ENCODE results near the gene HLX. TPM values are rescaled to one million over a fixed set of nuclear protein-coding genes. Genes with fewer than 3 reads are reported as not detected.

The HLX gene
- total RNA-seq, 6 experiments from 2014 or later = 5.5 to 10.8 (median 6.7) TPM

DNA sequence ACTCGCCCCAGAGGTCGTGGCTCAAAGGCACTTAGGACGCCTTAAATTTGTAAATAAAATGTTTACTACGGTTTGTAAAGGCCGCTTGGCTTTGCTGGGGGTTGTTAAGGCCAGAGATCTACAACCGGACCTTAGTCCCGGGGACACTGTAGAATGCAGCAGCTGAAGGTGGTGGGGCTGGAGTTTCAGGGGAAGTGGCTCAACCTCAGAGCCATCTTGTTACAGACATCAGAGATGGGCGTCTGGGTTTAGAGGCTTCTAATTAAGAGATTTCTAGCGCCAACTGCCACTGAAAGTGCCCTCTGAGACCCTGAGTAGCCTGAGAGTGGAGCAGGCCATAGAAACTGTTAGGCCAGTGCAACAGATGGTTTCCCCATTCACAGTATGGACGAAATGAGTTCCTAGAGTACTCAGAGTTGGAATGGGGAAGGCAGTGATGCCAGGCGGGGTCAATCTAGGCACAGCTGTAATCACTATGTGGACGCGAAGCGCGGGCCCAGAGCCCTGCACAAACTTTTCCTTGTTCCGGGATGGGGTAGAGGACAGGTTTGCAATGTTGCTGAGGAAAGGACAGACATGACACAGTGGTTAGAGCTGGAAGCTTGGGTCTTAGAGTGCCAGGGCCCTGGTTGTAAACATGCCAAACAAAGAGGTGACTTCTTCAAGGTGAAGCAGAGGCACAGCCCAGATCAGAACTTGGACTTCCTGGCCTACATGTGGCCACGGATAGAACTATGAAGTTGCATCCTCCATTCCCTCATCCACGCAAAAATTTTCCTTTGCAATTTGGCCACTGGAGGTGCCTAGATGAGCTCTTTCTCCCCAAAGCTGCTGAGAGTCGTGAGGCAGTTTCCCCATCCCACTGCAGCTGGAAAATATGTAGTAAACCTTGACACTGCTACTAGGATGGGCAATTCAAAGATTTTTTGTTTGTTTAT, 6.0 kb downstream of the HLX start:
- Histone ChIP-seq H3K27me3 (no peaks in the 10 kb centered on the region), H3K36me3 (peaks cover 0 to 35% (median 15%) of the 10 kb centered on the region in 4 donors), H3K4me1 (peaks cover 0 to 17% (median 6%) of the 10 kb centered on the region in 4 donors), H3K9me3 (no peaks in the 10 kb centered on the region), H3K4me3 (no peak overlapping the region), H3K27ac (no peak overlapping the region)
- 91% methylated on average over 8 of the region's 19 CpGs for WGBS (ENCODE audit: insufficient coverage, low coverage, low lambda C conversion rate, missing lambda C conversion rate)
- TF ChIP-seq, protein P1, sequence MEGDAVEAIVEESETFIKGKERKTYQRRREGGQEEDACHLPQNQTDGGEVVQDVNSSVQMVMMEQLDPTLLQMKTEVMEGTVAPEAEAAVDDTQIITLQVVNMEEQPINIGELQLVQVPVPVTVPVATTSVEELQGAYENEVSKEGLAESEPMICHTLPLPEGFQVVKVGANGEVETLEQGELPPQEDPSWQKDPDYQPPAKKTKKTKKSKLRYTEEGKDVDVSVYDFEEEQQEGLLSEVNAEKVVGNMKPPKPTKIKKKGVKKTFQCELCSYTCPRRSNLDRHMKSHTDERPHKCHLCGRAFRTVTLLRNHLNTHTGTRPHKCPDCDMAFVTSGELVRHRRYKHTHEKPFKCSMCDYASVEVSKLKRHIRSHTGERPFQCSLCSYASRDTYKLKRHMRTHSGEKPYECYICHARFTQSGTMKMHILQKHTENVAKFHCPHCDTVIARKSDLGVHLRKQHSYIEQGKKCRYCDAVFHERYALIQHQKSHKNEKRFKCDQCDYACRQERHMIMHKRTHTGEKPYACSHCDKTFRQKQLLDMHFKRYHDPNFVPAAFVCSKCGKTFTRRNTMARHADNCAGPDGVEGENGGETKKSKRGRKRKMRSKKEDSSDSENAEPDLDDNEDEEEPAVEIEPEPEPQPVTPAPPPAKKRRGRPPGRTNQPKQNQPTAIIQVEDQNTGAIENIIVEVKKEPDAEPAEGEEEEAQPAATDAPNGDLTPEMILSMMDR (IDR thresholded peaks at IDR 0.05) = no peak
- no peak for TF ChIP-seq POLR2A (IDR thresholded peaks at IDR 0.05)
- intact Hi-C loops (cut with DNase I) = loop anchor here in 1 of 2 donors (10.0 kb wide), 1 partner anchor 320 kb away; no protein-coding TSS in a partner anchor
- ATAC-seq = no peak
- no peak for DNase-seq

DNA sequence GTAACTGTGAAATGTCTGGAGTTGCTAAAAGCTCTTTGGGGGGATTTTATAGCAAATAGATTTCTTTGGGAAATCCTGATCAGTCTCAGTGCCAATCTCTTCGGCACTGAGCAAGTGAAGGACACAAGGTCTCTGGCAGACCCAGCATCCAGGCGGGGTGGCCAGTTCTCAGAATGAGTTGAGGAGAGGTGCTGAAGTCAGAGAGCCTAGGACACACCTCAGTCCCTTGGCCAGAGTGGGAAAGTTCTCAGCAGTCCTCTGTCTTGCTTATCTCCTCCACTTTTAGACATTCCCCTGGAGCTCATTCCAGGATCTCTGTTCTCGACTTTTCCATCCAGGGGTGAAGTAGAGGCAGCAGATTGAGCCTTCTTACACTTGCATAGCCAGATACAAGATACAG, 6.7 kb downstream of the HLX start:
- TF ChIP-seq POLR2A (IDR thresholded peaks at IDR 0.05) = no peak
- TF ChIP-seq, protein P1 (IDR thresholded peaks at IDR 0.05) = no peak
- Histone ChIP-seq H3K27me3 (no peaks in the 10 kb centered on the region), H3K4me3 (no peak overlapping the region), H3K9me3 (no peaks in the 10 kb centered on the region), H3K36me3 (peaks cover 0 to 35% (median 15%) of the 10 kb centered on the region in 4 donors), H3K27ac (no peak overlapping the region), H3K4me1 (peaks cover 0 to 17% (median 6%) of the 10 kb centered on the region in 4 donors)
- DNase-seq (no peak), ATAC-seq (no peak)
- 94% methylated on average over 3 of the region's 3 CpGs for WGBS (ENCODE audit: insufficient coverage, low coverage, low lambda C conversion rate, missing lambda C conversion rate)
- intact Hi-C loops (cut with DNase I) = loop anchor here in 1 of 2 donors (10.0 kb wide), 1 partner anchor 319 kb away; no protein-coding TSS in a partner anchor

DNA sequence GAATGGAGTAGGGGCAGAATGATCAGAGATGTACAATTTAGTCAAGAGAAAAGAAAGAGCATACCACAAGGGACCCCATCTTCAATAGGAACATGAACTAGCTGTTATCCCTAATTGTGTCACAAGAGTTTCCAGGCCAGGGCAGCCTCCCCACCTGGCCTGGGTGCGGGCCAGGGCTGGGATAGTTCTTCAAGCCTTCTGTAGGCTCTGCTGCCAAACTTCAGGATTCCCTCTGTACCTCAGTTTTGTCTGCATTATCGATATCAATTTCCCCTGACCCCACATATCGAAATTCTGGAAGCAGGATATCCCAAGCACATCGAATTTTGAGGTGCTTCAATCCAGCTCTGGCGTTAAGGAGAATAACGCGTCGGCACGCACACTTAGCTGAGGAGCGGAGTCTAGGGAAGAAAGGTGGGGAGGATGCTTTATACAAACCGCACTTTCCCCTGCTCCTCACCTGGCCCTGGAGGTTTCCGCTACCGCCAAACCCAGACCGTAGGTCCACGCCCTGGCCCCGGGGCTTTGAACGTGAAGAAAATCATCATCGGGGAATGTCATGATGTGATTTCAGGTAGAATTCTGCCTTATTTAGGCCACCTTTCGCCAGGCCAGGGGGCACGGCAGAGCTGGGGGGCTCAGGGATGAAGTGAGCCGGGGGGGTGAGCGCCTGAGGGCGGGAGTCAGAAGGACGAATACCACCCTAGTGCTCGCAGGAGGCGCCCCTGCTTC, 7.4 kb downstream of the HLX start:
- no peaks in the 10 kb centered on the region for H3K9me3 ChIP-seq
- intact Hi-C loops (cut with DNase I) = loop anchor here in 1 of 2 donors (10.0 kb wide), 1 partner anchor 318 kb away; no protein-coding TSS in a partner anchor
- WGBS (ENCODE audit: insufficient coverage, low coverage, low lambda C conversion rate, missing lambda C conversion rate) = 88% methylated on average over 14 of the region's 26 CpGs
- DNase-seq = no peak
- no peak overlapping the region for H3K4me3 ChIP-seq
- ATAC-seq = no peak
- H3K4me1 ChIP-seq = peaks cover 0 to 17% (median 6%) of the 10 kb centered on the region in 4 donors
- peaks cover 0 to 35% (median 15%) of the 10 kb centered on the region in 4 donors for H3K36me3 ChIP-seq
- TF ChIP-seq POLR2A (IDR thresholded peaks at IDR 0.05) = no peak
- TF ChIP-seq, protein P1 (IDR thresholded peaks at IDR 0.05) = no peak
- peaks cover 0 to 7% of the 10 kb centered on the region in 2 donors for H3K27me3 ChIP-seq
- no peak overlapping the region for H3K27ac ChIP-seq

DNA sequence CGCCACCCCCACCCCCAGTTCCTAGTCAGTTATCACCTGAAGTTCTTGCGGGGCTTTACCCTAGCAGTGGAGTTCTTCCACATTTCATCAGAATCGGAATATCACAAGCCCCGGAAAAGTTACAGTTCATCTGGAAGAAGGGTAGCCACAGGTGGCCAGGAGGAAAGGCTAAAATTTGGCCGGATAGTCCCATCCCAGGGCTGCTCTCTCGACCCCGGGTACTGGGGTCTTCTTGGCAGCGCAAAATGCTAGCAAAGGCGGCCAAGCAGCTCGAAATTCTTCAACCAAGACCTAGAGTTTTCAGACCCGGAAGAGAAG, 7.9 kb downstream of the HLX start:
- Histone ChIP-seq H3K9me3 (no peaks in the 10 kb centered on the region), H3K27ac (no peak overlapping the region), H3K36me3 (peaks cover 0 to 32% (median 15%) of the 10 kb centered on the region in 4 donors), H3K4me3 (no peak overlapping the region), H3K4me1 (peaks cover 0 to 12% (median 4%) of the 10 kb centered on the region in 4 donors), H3K27me3 (peaks cover 0 to 12% of the 10 kb centered on the region in 2 donors)
- intact Hi-C loops (cut with DNase I) = loop anchor here in 1 of 2 donors (10.0 kb wide), 1 partner anchor 318 kb away; no protein-coding TSS in a partner anchor
- DNase-seq (no peak), ATAC-seq (no peak)
- WGBS (ENCODE audit: insufficient coverage, low coverage, low lambda C conversion rate, missing lambda C conversion rate) = 33% methylated on average over 6 of the region's 11 CpGs
- no peak for TF ChIP-seq POLR2A (IDR thresholded peaks at IDR 0.05)
- TF ChIP-seq, protein P1 (IDR thresholded peaks at IDR 0.05) = no peak

Data from right lobe of liver (tissue), 6 donors.